Islet precursor cell (in vitro differentiated cells): Measurements from ENCODE around the gene ZDHHC17.
A peak's percentile ranks its signal among the peaks of the same experiment; 100 is the strongest.
"Not testable (repeated sequence)": the region's sequence is repeated elsewhere in the genome, so short reads cannot be mapped to it uniquely, and the experiment has no call there.

ENCODE experiments used
- DNase-seq: peaks from one replicate; pipeline ENCODE4 v3.0.0-alpha.2; 2018

Gene ZDHHC17

GRCh38 chr12:76768576-76768975 is 4.7 kb downstream of the ZDHHC17 start:
- no peak for DNase-seq

DNA sequence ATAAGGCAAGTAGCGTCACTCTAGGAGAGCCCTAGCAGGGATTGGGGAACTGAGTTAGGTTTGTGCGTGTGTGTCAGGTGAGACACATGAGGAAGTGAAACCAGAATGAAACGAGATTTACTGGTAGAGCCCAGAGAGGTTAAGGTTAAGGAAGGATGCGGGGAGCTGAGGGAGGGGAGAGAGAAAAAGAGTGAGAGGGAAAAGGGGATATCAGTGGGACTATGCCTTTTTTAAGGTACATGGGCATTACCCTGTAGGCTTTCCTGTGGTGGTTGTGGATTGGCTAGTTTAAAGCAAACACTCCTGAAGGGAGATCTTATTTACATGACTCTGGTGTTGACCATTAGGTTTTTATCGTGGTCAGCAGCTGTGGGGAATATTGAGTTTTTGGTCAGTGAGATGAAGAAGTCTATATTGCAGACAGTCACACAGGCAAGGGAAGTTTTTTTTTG is 13.9 kb downstream of the ZDHHC17 start:
- no peak for DNase-seq

- no peak for DNase-seq
Measured at GRCh38 chr12:76778364-76778763, 14.4 kb downstream of the ZDHHC17 start.

DNA sequence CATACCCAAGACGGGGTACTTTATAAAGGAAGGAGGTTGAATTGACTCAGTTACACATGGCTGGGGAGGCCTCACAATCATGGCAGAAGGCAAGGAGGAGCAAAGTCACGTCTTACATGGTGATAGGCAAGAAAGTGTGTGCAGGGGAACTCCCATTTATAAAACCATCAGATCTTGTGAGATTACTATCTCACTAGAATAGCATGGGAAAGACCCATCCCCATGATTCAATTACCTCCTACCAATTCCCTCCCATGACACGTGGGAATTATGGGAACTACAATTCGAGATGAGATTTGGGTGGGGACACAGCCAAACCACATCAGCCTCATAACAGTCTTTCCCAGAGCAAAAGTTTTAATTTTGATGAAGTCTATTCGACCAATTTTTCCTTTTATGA is 15.4 kb downstream of the ZDHHC17 start:
- DNase-seq = not testable (repeated sequence)

DNA sequence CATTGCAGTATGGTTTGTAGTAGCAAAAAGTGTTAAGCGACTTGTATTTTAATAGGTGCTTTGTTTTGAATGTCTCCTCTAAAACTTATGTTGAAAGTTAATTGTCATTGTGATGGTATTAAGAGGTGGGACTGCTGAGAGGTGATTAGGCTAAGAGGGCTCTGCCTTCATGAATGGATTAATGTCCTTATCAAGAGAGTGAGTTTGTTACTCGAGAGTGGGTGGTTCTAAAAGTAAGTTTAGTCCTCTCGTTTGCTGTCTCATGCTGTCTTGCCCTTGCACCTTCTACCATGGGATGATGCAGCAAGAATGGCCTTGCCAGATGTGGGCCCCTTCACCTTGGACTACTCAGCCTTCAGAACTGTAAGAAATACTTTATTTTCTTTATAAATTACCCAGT is 17.4 kb downstream of the ZDHHC17 start:
- DNase-seq = no peak

- DNase-seq = no peak
Measured at GRCh38 chr12:76782526-76782925, 18.6 kb downstream of the ZDHHC17 start.

DNA sequence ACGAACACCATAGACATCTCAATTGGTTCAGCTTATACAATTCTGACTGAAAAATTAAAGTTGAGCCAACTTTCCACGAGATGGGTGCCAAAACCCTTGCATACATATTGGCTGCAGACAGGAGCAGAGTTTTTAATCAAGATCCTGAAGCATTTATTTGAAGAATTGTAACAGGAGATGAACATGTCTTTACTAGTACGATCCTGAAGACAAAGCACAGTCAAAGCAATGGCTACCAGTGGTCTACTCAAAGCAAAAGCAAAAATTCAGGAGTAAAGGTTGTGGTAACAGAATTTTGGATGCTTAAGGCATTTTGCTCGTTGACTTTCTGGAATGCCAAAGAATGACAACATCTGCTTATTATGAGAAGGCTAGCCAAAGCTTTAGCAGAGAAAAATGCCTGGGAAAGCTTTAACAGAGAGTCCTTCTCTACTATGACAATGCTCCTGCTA is 20.7 kb downstream of the ZDHHC17 start:
- DNase-seq = no peak

DNA sequence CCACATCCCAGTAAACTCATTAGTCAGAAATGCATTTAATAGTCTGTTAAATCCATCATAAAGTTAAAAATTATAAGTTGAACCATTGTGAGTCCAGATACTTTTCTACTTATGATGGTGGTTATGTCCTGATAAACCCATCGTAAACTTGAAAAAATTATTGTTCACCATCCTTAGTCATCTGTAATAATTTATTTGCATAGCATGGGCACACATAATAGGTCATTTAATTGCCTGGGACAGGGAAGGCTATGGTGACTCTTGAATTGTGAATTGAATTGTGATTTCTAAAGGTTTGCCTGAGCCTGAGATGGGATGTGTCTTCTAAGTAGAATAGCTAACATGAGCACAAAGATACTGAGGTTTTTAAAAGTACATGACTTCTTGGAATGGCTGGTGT is 21.5 kb downstream of the ZDHHC17 start:
- DNase-seq = no peak

DNA sequence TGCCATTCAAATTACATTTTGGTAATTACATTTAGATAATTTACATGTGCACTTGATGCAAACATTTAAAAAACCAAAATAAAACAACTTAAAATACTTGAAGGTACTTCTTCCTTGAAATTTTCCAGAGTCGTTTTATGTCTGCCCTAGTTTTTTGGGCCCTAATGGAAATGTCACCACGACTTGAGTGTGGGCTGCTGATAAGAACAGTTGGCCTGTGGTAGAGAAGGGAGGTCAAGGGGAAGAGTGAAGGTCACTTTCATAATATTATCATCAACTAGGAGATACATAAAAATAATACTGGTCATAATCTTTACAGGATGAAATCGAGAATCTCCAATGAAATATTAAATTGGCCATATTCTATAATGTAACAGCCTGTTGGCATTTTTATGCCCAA is 23.1 kb downstream of the ZDHHC17 start:
- DNase-seq = no peak

- no peak for DNase-seq
Measured at GRCh38 chr12:76787689-76788088, 23.8 kb downstream of the ZDHHC17 start.

DNA sequence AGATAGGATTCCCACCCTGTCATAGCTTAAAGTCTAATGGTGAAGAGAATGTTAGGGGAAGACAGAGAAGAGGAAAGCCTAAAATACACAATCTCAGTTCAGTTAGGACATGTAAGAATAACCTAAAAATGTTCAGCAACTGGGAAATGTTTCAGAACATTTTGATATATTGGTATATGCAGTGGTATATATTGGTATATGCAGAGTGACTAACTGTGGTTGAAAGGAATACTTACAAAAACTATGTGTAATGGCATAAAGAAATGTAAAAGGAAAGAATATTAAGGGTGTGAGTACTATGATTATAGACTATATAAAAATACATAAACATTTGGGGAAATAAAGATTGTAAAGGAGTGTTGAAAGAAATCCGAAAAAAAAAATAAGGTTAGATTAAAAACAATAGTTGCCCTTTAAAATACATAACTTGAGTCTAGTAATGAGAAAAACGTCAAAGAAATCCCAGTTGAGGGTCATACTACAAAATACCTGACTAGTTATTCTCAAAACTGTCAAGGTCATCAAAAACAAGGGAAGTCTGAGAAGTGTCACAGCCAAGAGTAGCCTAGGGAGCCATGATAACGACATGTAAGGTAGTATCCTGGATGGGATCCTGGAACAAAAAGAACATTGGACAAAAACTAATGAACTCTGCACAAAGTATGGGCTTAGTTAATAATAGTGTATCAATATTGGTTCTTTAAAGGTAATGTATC is 25.6 kb downstream of the ZDHHC17 start:
- DNase-seq = no peak

DNA sequence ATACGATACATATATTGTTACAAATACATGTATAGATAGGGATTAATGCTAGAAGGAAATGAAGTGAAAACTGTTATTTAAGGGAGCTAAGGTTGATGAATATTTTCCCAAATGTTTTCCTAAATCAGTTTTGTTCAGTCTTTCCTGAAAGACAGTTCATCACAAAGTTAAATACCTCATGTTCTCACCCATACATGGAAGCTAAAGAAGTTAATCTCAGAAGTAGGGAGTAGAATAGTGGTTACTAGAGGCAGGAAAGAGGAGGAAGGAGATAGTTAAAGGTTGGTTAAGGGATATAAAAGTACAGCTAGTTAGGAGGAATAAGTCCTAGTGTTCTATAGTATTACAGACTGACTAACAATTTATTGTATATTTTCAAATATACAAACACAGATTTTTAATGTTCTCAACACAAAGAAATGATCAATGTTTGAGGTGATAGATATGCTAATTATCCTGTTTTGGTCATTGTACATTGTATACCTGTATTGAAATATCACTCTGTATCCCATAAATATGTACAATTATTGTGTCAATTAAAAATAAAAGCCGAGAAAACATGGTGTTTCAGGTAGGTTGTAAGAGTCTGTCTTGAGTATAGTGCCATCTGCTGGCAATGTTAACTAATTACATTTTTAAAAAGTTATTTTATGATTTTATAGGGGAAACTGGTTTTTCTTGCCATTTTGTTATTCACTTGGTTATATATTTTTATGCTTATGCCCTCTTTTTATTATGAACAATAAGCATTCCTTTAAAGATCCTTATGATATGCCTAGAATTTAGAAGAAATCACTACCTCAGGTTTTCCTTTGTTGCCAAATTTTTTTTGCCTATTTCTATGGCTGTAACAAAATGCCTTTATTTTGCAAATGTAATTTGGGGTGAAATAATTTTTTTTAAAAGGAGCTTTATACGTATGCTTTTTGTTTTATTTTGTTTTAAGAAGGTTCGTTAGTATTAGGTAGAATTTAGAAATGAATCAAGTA is 26.9 kb downstream of the ZDHHC17 start:
- no peak for DNase-seq

GRCh38 chr12:76792828-76793227 is 28.9 kb downstream of the ZDHHC17 start:
- no peak for DNase-seq

- DNase-seq = no peak
Measured at GRCh38 chr12:76798864-76799263, 34.9 kb downstream of the ZDHHC17 start.

DNA sequence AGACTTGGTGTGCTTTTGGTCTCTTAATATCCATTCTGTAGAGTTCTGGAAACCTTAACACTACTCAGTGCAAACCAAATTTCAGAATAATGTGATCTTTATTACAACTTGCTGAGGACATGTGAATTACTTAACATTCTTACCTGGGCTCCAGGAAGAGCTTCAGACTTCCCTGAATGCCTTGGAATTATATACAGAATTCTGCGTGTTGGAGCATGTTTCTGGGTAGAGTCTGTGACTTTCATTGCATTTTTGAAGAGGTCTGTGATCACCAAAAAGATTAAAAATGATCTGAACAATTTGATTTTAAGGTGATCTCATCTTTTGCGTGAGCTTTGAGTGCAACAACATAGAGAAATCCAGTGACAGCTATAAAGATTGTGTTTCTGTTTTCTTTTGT is 35.4 kb downstream of the ZDHHC17 start:
- DNase-seq = no peak

- DNase-seq = no peak
Measured at GRCh38 chr12:76802060-76802459, 38.1 kb downstream of the ZDHHC17 start.

GRCh38 chr12:76804435-76804976 is 40.6 kb downstream of the ZDHHC17 start:
- DNase-seq = no peak

DNA sequence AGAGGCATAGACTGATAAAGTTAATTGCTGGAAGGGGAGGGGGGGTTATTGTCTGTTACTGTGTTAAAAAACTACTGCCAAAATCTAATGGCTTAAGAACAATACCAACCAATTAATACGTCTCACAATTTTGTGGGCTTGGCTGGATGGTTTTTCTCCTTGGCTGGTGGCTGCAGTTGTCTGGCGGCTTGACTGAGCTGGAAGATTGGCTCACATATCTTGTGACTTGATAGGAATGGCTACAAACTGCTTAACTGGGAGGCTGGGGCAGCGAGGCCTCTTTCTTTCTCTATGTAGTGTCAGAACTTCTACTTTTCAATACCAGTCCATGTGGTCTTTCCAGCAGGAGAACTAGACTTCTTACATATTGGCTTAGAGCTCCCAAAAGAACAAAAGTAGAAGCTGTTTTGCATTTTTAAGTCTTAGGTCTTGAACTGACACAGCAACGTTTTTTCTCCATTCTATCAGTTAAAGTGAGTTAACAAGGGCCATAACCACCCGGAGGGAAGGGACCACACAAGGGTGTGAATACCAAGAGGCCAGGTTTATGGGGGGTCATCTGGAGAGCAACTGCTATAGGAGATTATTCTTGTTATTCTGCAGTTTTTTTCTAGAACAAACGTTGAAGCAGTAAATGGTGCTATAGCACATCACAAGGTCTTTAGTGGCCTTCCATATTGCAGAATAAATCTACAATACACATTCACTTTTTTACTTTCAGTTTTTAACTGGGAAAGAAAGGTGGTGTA is 46.9 kb downstream of the ZDHHC17 start:
- DNase-seq = peak; percentile 57

DNA sequence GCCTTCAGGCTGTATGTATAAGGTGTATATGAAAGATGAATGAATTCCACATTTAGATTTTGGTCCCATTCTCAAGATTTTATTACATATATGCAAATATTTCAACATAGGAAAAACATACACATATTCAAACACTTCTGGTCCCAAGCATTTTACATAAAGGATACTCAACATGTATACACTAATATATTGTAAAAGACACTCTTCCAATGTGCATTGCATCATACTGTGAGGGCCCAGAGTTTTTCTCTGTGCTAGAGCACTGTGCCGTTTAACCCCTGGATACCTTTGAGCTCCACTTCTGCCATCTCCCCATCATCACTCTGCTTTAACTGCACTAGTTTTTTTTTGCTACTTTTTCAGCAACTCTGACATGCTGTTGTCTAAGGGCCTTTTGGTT is 48.1 kb downstream of the ZDHHC17 start:
- no peak for DNase-seq

DNA sequence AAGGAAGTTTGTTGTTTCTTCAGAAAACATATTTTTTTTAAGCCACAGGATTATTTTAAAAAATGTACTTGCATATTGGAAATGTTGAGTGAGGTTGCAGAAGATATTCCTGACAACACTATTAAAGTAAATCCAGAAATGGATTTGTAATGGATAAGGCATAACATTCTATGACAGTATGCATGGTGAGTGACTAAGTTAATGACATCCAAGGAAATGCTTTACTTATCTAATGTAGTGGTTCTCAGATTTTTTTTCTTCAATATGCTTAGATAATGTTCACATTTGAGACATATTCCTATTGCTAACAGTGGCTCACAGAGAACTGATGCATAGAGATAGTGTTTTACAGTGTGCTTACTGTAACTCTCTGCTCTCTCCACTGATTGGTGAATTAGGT is 49.4 kb downstream of the ZDHHC17 start:
- no peak for DNase-seq

DNA sequence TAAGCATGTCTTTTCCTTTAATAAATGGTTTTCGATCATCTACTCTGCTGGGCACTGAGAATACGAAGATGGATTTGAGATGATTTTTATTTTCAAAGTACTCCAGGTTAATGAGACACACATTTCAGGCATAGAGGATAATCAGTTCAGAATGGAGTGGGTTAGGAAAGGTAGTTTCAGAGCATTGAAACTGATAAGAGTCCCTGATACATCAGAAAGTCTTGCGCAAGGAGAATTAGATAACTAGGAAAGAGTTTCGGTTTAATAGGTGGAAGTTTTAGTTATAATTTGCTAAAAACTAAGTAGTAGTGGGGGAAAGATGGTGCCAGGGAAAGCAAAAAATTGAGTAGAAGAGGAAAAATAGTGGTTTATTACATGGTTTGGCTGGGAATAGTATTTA is 50.1 kb downstream of the ZDHHC17 start:
- no peak for DNase-seq

DNA sequence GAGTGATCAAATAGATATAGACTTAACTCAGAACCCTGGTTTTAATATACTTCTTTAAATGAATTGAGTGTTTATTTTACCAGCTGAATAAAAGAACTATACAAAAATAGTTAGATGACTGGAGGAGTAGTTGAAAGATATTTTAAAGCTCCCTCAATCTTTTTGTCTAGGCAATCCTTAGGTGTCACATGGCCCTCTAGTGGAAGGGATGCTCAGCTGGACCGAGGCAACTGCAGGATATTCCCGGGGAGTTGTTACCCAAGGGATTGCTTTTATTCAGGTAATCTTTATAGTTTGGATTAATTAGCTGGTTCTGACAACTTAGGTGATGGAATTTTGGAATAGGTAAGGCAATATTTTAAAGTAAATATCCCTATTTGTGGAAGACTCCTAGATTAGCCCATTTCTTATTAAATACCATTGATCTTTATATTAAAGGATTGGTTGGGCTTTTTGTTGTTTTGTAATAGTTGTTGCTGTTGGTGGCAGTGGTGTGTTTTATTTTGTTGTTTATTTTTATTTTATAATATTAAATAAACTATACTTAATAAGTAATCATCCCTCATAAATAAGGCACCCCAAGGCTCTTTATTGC is 57.1 kb downstream of the ZDHHC17 start:
- DNase-seq = peak; percentile 73
